HK-2 (cell line): ENCODE data around the gene DAP.
"Not testable (repeated sequence)": the region's sequence is repeated elsewhere in the genome, so short reads cannot be mapped to it uniquely, and the experiment has no call there.

ENCODE experiments used
- DNase-seq: peaks from one replicate; pipeline ENCODE4 v3.0.0-alpha.2; 2018; ENCODE audit not compliant: unreplicated experiment

The DAP gene

GRCh38 chr5:10672146-10673016 is 88.7 kb downstream of the DAP start:
- DNase-seq = no peak

- no peak for DNase-seq
These were observed 89.7 kb downstream of the DAP start for GRCh38 chr5:10671041-10672008.

- no peak for DNase-seq
These were observed 91.1 kb downstream of the DAP start for GRCh38 chr5:10669983-10670382.

- no peak for DNase-seq
These were observed 92.3 kb downstream of the DAP start for GRCh38 chr5:10668697-10669096.

GRCh38 chr5:10667431-10668057 is 93.5 kb downstream of the DAP start:
- DNase-seq = no peak

GRCh38 chr5:10666531-10667299 is 94.3 kb downstream of the DAP start:
- no peak for DNase-seq

- no peak for DNase-seq
These were observed 95.2 kb downstream of the DAP start for GRCh38 chr5:10665799-10666198.

GRCh38 chr5:10664180-10664769 is 96.8 kb downstream of the DAP start:
- not testable (repeated sequence) for DNase-seq

GRCh38 chr5:10663489-10664179 is 97.4 kb downstream of the DAP start:
- DNase-seq = no peak

- no peak for DNase-seq
These were observed 98.2 kb downstream of the DAP start for GRCh38 chr5:10662661-10663488.

GRCh38 chr5:10662083-10662482 is 99.0 kb downstream of the DAP start:
- no peak for DNase-seq

- DNase-seq = no peak
These were observed 99.6 kb downstream of the DAP start for GRCh38 chr5:10661401-10661800.

GRCh38 chr5:10660720-10661387 is 100.2 kb downstream of the DAP start:
- DNase-seq = no peak

- no peak for DNase-seq
These were observed 100.9 kb downstream of the DAP start for GRCh38 chr5:10660135-10660534.

GRCh38 chr5:10658265-10658664 is 102.8 kb downstream of the DAP start:
- no peak for DNase-seq

- DNase-seq = no peak
These were observed 104.8 kb downstream of the DAP start for GRCh38 chr5:10655972-10656830.

- DNase-seq = no peak
These were observed 105.7 kb downstream of the DAP start for GRCh38 chr5:10655161-10655971.
